GM10847 (cell line): Measurements from ENCODE around the gene NGEF.

Experiments
- POLR2A ChIP-seq: IDR thresholded peaks from 2 replicates; pipeline ENCODE4 v1.6.1; 2011; ENCODE audit not compliant: insufficient read length; ENCODE audit errors: extremely low read depth

The NGEF gene

GRCh38 chr2:232979871-232980461 lies 33.1 kb downstream of the NGEF start:
- no peak for TF ChIP-seq POLR2A

GRCh38 chr2:232977438-232977971 lies 35.6 kb downstream of the NGEF start:
- TF ChIP-seq POLR2A: no peak

GRCh38 chr2:232976666-232977437 lies 36.2 kb downstream of the NGEF start:
- no peak for TF ChIP-seq POLR2A

- no peak for TF ChIP-seq POLR2A
Observed at GRCh38 chr2:232976176-232976575, 36.9 kb downstream of the NGEF start.

GRCh38 chr2:232974396-232974795 lies 38.7 kb downstream of the NGEF start:
- no peak for TF ChIP-seq POLR2A

- no peak for TF ChIP-seq POLR2A
Observed at GRCh38 chr2:232973796-232974195, 39.3 kb downstream of the NGEF start.

- no peak for TF ChIP-seq POLR2A
Observed at GRCh38 chr2:232973011-232973735, 39.9 kb downstream of the NGEF start.

GRCh38 chr2:232971744-232972143 lies 41.3 kb downstream of the NGEF start:
- TF ChIP-seq POLR2A: no peak

- TF ChIP-seq POLR2A: no peak
Observed at GRCh38 chr2:232970051-232970450, 43.0 kb downstream of the NGEF start.

GRCh38 chr2:232967474-232967873 lies 45.6 kb downstream of the NGEF start:
- no peak for TF ChIP-seq POLR2A

- no peak for TF ChIP-seq POLR2A
Observed at GRCh38 chr2:232966122-232966521, 46.9 kb downstream of the NGEF start.

- no peak for TF ChIP-seq POLR2A
Observed at GRCh38 chr2:232963913-232964312, 49.1 kb downstream of the NGEF start.

- no peak for TF ChIP-seq POLR2A
Observed at GRCh38 chr2:232960862-232961261, 52.2 kb downstream of the NGEF start.

GRCh38 chr2:232959139-232959538 lies 53.9 kb downstream of the NGEF start:
- no peak for TF ChIP-seq POLR2A

- TF ChIP-seq POLR2A: no peak
Observed at GRCh38 chr2:232957657-232958090, 55.4 kb downstream of the NGEF start.

- TF ChIP-seq POLR2A: no peak
Observed at GRCh38 chr2:232955856-232956255, 57.2 kb downstream of the NGEF start.

- TF ChIP-seq POLR2A: no peak
Observed at GRCh38 chr2:232954691-232955090, 58.4 kb downstream of the NGEF start.

GRCh38 chr2:232951891-232952290 lies 61.2 kb downstream of the NGEF start:
- TF ChIP-seq POLR2A: no peak
